PC-3 (cell line): Measurements from ENCODE around the gene DRAP1. TPM values are rescaled to one million over a fixed set of nuclear protein-coding genes. Genes with fewer than 3 reads are reported as not detected.

Experiments
- ATAC-seq: fragments of 200-7000 bp; cut with Tn5 transposase; 2 replicates; pipeline ENCODE4 v1.9.1; 2020; ENCODE audit warnings: mild to moderate bottlenecking, moderate library complexity
- BruUV-seq: library from RNA; stranded (reverse); fragments of 400-500 nt; replicated peaks from 2 replicates; lab custom pipeline; 2021; lab: Mats Ljungman, UMichigan
- CTCF ChIA-PET: fragments of 300-600 bp; sonication (Branson Sonifier 250); formaldehyde crosslinking; loops from one replicate; lab custom pipeline; 2022; ENCODE audit warnings: antibody characterized with exemption; lab: Charles Lee
- POLR2A ChIA-PET: fragments of 300-600 bp; sonication (Branson Sonifier 250); formaldehyde crosslinking; loops from one replicate; lab custom pipeline; 2022; ENCODE audit warnings: antibody characterized with exemption; ENCODE audit not compliant: unreplicated experiment; lab: Charles Lee
- DNase-seq: peaks from one replicate; pipeline ENCODE4 v3.0.0-alpha.2; 2015
- H2AFZ ChIP-seq: fragments of 300-600 bp; sonication (generic); 2 replicates; pipeline ENCODE4 v1.6.0; 2016; ENCODE audit warnings: antibody characterized with exemption, low read length
- H3F3A ChIP-seq: fragments of 300-600 bp; sonication (generic); one replicate; pipeline ENCODE4 v1.6.0; 2017; ENCODE audit warnings: antibody characterized with exemption, low read length, control low read depth, mild to moderate bottlenecking; ENCODE audit not compliant: unreplicated experiment
- H3K27ac ChIP-seq: fragments of 300-600 bp; sonication (generic); 2 replicates; pipeline ENCODE4 v1.5.1; 2016; ENCODE audit warnings: mild to moderate bottlenecking, low read length
- H3K27me3 ChIP-seq: fragments of 300-600 bp; sonication (generic); 2 replicates; pipeline ENCODE4 v1.6.1; 2016; ENCODE audit warnings: low read length, mixed read lengths
- H3K36me3 ChIP-seq: fragments of 300-600 bp; sonication (generic); 2 replicates; pipeline ENCODE4 v1.6.1; 2016; ENCODE audit warnings: low read depth, mixed run types, low read length, mixed read lengths
- H3K4me1 ChIP-seq: fragments of 300-600 bp; sonication (generic); 2 replicates; pipeline ENCODE4 v1.5.1; 2016; ENCODE audit warnings: low read length; ENCODE audit not compliant: insufficient read depth
- H3K4me2 ChIP-seq: fragments of 300-600 bp; sonication (generic); 2 replicates; pipeline ENCODE4 v1.6.0; 2016; ENCODE audit warnings: low read length
- H3K4me3 ChIP-seq: fragments of 300-600 bp; sonication (generic); 2 replicates; pipeline ENCODE4 v1.5.1; 2016; ENCODE audit warnings: mild to moderate bottlenecking, low read length, mixed read lengths
- H3K79me2 ChIP-seq: fragments of 300-600 bp; sonication (generic); 2 replicates; pipeline ENCODE4 v1.6.1; 2017; ENCODE audit warnings: low read length, mixed read lengths
- H3K9ac ChIP-seq: fragments of 300-600 bp; sonication (generic); 2 replicates; pipeline ENCODE4 v1.6.0; 2016; ENCODE audit warnings: mild to moderate bottlenecking, low read length
- H3K9me2 ChIP-seq: fragments of 300-600 bp; sonication (generic); replicated peaks from 2 replicates; pipeline ENCODE4 v1.6.1; 2016; ENCODE audit warnings: mixed run types, low read length, mixed read lengths
- H3K9me3 ChIP-seq: fragments of 300-600 bp; sonication (generic); 2 replicates; pipeline ENCODE4 v1.6.1; 2016; ENCODE audit warnings: low read length, mixed read lengths
- H4K20me1 ChIP-seq: fragments of 300-600 bp; sonication (generic); 2 replicates; pipeline ENCODE4 v1.6.1; 2016; ENCODE audit warnings: low read length, mixed read lengths
- CTCF ChIP-seq: fragments of 300-600 bp; sonication (generic); conservative IDR thresholded peaks from 2 replicates; pipeline ENCODE4 v1.5.1; 2017; ENCODE audit warnings: antibody characterized with exemption, low read depth, mild to moderate bottlenecking, low read length
- EZH2 ChIP-seq: fragments of 300-600 bp; sonication (generic); IDR thresholded peaks from one replicate; pipeline ENCODE4 v1.6.1; 2017; ENCODE audit warnings: antibody characterized with exemption, mild to moderate bottlenecking, low read length; ENCODE audit not compliant: unreplicated experiment
- EZH2phosphoT487 ChIP-seq: fragments of 300-600 bp; sonication (generic); IDR thresholded peaks from 2 replicates; pipeline ENCODE4 v1.6.1; 2018; ENCODE audit warnings: mild to moderate bottlenecking, antibody characterized with exemption, low read length, borderline replicate concordance
- intact Hi-C: fragments of 100-400 bp; cut with micrococcal nuclease; formaldehyde crosslinking; loops from 2 replicates; pipeline ENCODE4 v1.9.0; 2023
- total RNA-seq: library from RNA; depleted of rRNA; stranded (reverse); fragments of >200 nt; gene quantifications from 2 replicates; pipeline ENCODE4 v1.2.3, GENCODE V29; 2014

Gene DRAP1
- total RNA-seq, 1 experiment from 2014 or later: 944 TPM

GRCh38 chr11:65896034-65896999 is 22.9 kb upstream of the DRAP1 start:
- Histone ChIP-seq H3K9ac (peak overlapping the region; percentile 98), H3K36me3 (peaks cover 64% of the 10 kb centered on the region), H3K27ac (peak overlapping the region; percentile 96), H3K4me2 (peak overlapping the region; percentile 96), H3K27me3 (no peaks in the 10 kb centered on the region), H3K9me2 (no peaks in the 10 kb centered on the region), H4K20me1 (peaks cover 64% of the 10 kb centered on the region), H2AFZ (no peak overlapping the region), H3K79me2 (peaks cover 77% of the 10 kb centered on the region), H3K9me3 (no peaks in the 10 kb centered on the region), H3K4me3 (peak overlapping the region; percentile 78), H3K4me1 (peaks cover 38% of the 10 kb centered on the region), H3F3A (peaks cover 57% of the 10 kb centered on the region)
- ChIA-PET CTCF (interaction anchor here (0.8 kb wide), 1 partner anchor 16 kb away, joined by 3 read pairs; no protein-coding TSS in a partner anchor), POLR2A (interaction anchor here (0.5 to 0.8 kb wide), 3 partner anchors 15 to 83 kb away, joined by 3 read pairs; no protein-coding TSS in a partner anchor)
- peak; percentile 21 for DNase-seq
- no peak for TF ChIP-seq CTCF
- TF ChIP-seq EZH2phosphoT487: no peak
- no peak for TF ChIP-seq EZH2
- intact Hi-C loops: loop anchor here (2.0 kb wide), 1 partner anchor 16 kb away; no protein-coding TSS in a partner anchor
- no peak for ATAC-seq
- BruUV-seq: no TSS peak

GRCh38 chr11:65897020-65897471 is 22.2 kb upstream of the DRAP1 start:
- TF ChIP-seq EZH2 (no peak), CTCF (no peak), EZH2phosphoT487 (no peak)
- Histone ChIP-seq H3K36me3 (peaks cover 64% of the 10 kb centered on the region), H3K4me2 (peak overlapping the region; percentile 96)

More at GRCh38 chr11:65897020-65897471, 22.2 kb upstream of the DRAP1 start:
- no peak overlapping the region for H2AFZ ChIP-seq
- peak overlapping the region; percentile 96 for H3K27ac ChIP-seq
- no TSS peak for BruUV-seq
- peaks cover 84% of the 10 kb centered on the region for H3K79me2 ChIP-seq
- H3K9me2 ChIP-seq: no peaks in the 10 kb centered on the region
- H3F3A ChIP-seq: peaks cover 57% of the 10 kb centered on the region
- ATAC-seq (no peak), DNase-seq (peak; percentile 30)
- POLR2A ChIA-PET: interaction anchor here (0.5 to 0.8 kb wide), 2 partner anchors 14 to 19 kb away, joined by 3 read pairs; no protein-coding TSS in a partner anchor
- H3K4me3 ChIP-seq: peak overlapping the region; percentile 78
- intact Hi-C loops: loop anchor here (2.0 kb wide), 1 partner anchor 16 kb away; no protein-coding TSS in a partner anchor
- peaks cover 45% of the 10 kb centered on the region for H3K4me1 ChIP-seq
- no peaks in the 10 kb centered on the region for H3K27me3 ChIP-seq
- H3K9me3 ChIP-seq: no peaks in the 10 kb centered on the region
- peak overlapping the region; percentile 98 for H3K9ac ChIP-seq
- peaks cover 64% of the 10 kb centered on the region for H4K20me1 ChIP-seq
- CTCF ChIA-PET: interaction anchor here (0.8 kb wide), 1 partner anchor 15 kb away, joined by 3 read pairs; no protein-coding TSS in a partner anchor
